ENCODE results near the gene ENDOG.

GRCh38 chr9:128788445-128788844, 29.9 kb upstream of the ENDOG start:
- TF ChIP-seq CTCF (IDR thresholded peaks at IDR 0.05; ENCODE audit: low read length) (no peak), EZH2 (optimal IDR thresholded peaks at IDR 0.05; ENCODE audit: low read depth, low read length) (no peak)
